ENCODE data around the gene ETV3L.

ETV3L gene

GRCh38 chr1:157099633-157100009 lies at the start of gene ETV3L:
ETV3L (minus strand) TSS chr1:157099808; CDS start chr1:157099523, 285 bp downstream.
- DNase-seq, result peak in 4 of 56 donors; percentile 12 to 18 (median 16)

- peak in 1 of 56 donors; percentile 20 for DNase-seq
These were observed 48.5 kb upstream of the ETV3L start for GRCh38 chr1:157147906-157148700.

DNA sequence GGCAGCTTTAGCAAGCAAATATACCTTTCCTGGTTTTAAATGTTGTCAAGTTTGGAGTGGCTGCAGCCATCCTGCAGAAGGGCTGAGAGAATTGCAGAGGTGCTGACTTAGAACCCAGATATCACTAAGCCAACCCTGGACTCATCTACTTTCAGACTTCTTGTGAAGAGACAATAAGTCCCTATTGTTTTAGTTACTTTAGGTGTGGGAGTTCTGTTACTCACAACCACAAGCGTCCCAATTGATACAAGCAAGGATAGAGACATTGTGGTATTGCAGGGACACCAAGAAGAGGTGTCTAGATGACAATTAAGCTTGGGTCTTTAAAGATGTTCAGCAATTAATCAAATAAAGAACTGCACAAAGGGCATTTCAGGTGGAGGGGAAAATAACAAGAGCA lies 47.4 kb upstream of the ETV3L start:
- no peak for DNase-seq

DNA sequence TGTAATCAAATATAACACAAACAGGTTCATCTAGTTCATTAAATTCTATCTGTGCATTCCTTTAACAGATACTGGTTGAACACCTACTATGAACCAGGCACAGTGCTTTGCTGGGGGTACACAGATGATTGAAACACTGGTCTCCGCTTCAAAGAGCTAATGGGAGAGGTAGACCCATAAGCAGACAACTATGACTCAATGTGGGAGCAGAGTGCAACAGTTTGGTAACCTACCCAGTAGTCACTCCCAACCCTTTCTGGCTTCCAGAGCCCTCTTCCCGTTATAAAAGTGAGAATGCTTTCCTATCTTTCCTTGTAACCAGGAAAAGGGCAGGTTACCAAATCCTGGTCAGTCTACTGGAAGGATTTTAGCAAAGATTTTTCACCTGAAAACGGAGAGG lies 46.6 kb upstream of the ETV3L start:
- no peak for DNase-seq

DNA sequence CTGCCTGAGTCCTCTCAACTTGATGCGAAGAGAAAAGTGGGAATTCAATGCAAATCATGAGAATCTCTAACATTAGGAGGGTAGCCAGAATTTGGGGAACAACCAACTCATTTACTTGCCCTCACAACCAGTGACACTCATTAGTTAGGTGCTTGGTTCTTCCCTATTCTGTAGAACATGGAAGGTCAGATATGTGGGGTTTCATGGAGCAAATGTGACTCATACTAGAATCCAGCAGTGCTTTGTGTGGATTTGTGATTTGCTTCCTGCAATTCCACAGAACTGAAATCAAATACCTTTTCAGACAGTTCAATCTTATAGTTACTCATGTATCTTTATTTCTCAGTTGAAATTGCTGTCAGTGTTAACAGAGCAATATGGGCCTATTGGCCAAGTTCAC lies 45.5 kb upstream of the ETV3L start:
- DNase-seq, result no peak

DNA sequence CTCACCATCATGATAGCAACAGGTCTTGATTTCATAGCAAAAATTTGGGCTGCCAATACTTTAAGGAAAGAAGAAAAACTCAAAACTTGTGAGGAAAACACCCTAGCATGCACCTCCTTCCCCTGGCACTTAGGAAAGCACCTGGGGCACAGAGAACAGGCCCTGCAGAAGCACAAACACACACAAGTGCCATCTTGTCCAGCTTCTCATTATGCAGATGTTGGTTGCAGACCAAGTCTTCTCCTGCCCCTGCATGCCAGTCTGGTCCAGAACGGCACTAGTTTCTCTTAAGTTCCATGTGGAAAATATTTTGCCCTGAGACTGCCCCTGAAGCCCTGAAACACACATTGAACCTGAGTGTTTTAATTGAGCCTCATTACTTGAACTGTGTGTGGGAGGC lies 44.9 kb upstream of the ETV3L start:
- no peak for DNase-seq

GRCh38 chr1:157142765-157143423 lies 43.3 kb upstream of the ETV3L start:
- no peak for DNase-seq

- no peak for DNase-seq
These were observed 42.6 kb upstream of the ETV3L start for GRCh38 chr1:157142201-157142600.

DNA sequence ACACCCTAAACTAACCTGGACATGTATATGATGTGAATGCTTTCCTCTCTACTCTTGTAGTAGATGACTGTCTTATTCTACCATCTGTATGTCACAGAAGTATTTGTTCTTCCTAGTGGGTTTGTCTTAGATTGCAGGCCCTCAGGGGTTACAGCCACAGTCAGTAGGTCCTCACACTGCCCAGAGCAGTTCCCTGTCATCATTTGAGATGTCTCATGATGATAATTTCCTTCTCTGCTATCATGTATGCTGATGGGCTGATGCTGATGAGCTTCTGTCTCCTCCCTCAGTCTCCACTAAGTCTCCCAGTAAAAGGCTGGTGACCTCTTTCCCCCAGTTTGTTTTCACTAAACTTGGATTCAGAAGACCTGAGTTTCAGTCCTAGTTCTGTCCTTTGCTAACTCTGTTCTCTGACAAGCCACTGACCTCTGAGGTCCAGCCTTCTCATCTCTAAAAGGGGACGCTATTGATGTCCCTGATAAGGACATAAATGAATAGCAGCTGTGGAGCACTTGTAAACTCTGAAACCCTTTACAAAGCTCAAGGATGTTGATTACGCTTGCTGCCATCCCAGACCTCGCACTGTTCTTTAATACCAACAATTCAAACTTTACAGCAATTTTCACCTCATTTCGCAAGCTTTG lies 41.7 kb upstream of the ETV3L start:
- DNase-seq, result no peak

GRCh38 chr1:157140063-157140588 lies 40.5 kb upstream of the ETV3L start:
- no peak for DNase-seq

DNA sequence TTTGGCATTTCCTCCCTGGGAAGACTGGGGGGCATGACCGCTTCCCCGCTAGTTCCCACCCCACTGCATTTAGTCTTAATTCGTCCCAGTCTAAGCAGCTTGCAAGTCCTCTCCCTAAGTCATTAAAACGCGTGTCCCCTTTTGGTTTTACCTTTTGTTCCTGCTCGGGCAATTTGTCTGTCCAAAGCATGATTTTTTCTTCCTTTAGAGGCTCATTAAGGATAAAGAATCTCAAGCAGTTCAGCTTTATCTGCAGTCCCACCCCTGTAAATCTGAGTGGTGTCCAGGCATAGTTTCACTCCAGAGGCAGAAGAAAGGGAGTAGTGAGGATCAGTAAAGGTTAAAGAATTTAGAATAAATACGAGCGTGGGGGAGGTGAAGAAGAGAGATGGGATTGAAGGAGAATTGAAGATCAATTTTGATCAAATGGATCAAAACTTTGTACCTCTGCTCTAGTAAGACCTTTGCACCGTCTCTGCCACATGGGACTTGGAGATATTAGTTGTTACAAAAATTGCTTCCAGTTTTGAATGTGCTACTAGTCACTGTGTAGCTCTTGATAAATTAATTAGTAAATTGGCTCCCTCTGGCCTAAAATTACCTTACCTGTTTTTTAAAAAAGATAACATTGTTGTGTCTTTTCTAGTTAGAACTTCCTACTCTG lies 39.6 kb upstream of the ETV3L start:
- peak in 1 of 56 donors; percentile 43 for DNase-seq

DNA sequence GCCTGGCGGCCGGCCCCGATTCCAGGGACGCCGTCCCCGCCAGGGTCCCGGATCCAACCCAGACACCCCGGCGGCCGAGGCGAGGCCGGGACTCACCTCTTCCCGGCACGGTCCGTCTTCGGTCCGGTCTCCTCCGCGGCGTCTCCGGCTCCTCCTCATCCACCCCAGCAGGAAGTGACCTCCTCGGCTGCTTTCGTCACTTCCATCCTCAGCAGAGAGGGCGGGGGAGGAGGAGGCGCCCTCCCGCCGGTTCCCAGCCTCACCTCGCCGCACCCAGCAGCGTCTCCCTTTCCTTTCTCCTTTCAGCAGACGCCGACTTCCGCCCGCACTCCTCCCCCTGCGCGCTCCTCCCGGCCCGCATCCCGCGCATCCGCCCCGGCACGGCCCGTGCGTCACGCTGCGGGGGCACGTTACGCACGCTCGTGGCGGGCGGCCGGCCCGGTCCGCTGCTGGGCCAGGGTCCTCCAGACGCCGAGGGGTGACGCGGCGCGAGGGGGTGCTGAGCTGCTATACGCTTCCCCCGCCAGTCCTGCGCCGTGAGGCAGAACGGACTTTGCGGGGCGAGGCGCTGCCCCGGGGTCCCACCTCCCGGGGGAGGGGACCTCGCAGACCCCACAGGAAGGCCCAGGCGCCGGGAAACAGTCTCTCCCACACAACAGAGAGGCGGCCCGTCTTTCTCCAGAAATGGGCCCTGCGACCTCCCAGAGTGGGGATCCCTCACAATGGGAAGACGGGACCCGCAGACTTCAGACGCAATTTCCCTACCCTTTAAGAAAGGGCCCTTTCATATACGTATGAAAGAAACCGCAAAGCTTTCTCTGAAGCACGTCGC lies 38.8 kb upstream of the ETV3L start, which contains the start of gene ETV3:
Gene ETV3 (minus strand): TSS at position 176 of the 832 bp plus-strand sequence. CDS start 2,043 bp downstream, outside the sequence.
- peak; percentile 40 to 91 (median 78) for DNase-seq

- DNase-seq, result peak in 2 of 56 donors; percentile 20 to 49
These were observed 38.0 kb upstream of the ETV3L start for GRCh38 chr1:157137408-157138219.

GRCh38 chr1:157137046-157137407 lies 37.4 kb upstream of the ETV3L start:
- no peak for DNase-seq

GRCh38 chr1:157136133-157136532 lies 36.5 kb upstream of the ETV3L start:
- DNase-seq, result no peak

DNA sequence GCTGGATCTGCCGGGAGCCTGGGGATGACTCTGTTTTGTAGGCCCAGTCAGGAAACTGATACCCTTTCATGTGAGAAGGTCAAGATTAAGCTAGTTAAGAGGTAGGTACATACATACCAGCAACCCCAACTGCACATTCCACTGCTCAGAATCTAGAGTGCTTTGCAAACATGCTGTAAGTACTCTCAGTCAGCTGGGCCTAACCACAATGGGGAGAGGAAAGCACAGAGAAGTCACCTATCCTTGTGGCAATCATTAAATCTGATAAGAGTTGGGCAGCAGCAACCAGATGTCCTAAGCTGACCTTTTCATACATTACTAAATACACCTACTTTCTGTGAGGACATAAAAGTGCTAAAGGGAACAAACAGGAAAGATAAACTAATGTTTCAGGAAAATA lies 36.0 kb upstream of the ETV3L start:
- no peak for DNase-seq

- peak in 2 of 56 donors; percentile 23 to 31 for DNase-seq
These were observed 35.5 kb upstream of the ETV3L start for GRCh38 chr1:157135070-157135469.

GRCh38 chr1:157134442-157134841 lies 34.8 kb upstream of the ETV3L start:
- DNase-seq, result no peak

DNA sequence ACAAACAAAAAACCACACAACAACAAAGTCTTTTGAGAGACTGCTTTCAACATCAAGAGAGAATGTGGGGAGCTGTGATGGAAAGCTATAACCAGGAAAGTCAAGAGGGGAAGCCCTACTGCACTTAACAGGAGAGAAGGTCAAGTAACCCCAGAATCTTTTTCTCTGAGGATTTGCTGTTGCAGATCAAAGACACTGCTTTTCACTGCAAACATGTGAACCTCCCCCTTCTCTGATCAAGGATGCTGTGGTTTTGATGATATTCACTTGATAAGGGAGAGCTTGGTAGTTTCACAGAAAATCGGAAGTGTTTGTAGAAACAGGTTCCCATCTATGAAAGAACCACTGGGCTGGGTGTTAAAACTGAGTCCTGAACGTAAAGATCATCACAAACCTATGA lies 33.8 kb upstream of the ETV3L start:
- DNase-seq, result no peak

Data from amygdala (tissue), 56 donors.